Measurements from ENCODE around the gene INSM1. TPM values are rescaled to one million over a fixed set of nuclear protein-coding genes. Genes with fewer than 3 reads are reported as not detected.

Gene INSM1
- total and polyA plus RNA-seq, 8 donors: 0.41 to 2.0 (median 0.69) TPM; not detected in 2

GRCh38 chr20:20371681-20372080 is 3.8 kb downstream of the INSM1 start:
- TF ChIP-seq CTCF (IDR thresholded peaks at IDR 0.05): no peak
- no peak overlapping the region for H3K4me3 ChIP-seq
- H3K4me1 ChIP-seq: peaks cover 0 to 30% of the 10 kb centered on the region in 2 donors
- H3K36me3 ChIP-seq: no peaks in the 10 kb centered on the region
- no peak overlapping the region for H3K27ac ChIP-seq
- H3K27me3 ChIP-seq: peaks cover 64 to 100% of the 10 kb centered on the region in 2 donors
- DNase-seq (no peak), ATAC-seq (no peak)
- intact Hi-C loops (cut with DNase I): no loop called here
- no peaks in the 10 kb centered on the region for H3K9me3 ChIP-seq

GRCh38 chr20:20373091-20373571 is 5.2 kb downstream of the INSM1 start:
- intact Hi-C loops (cut with DNase I): no loop called here
- ATAC-seq: no peak
- no peak overlapping the region for H3K4me3 ChIP-seq
- H3K9me3 ChIP-seq: no peaks in the 10 kb centered on the region
- TF ChIP-seq CTCF (IDR thresholded peaks at IDR 0.05): no peak
- peaks cover 49 to 89% of the 10 kb centered on the region in 2 donors for H3K27me3 ChIP-seq
- no peak overlapping the region for H3K27ac ChIP-seq
- no peak for DNase-seq
- peaks cover 0 to 17% of the 10 kb centered on the region in 2 donors for H3K4me1 ChIP-seq
- H3K36me3 ChIP-seq: no peaks in the 10 kb centered on the region

- no peak overlapping the region for H3K27ac ChIP-seq
- ATAC-seq: no peak
- H3K9me3 ChIP-seq: peaks cover 0 to 2% of the 10 kb centered on the region in 2 donors
- no peaks in the 10 kb centered on the region for H3K36me3 ChIP-seq
- H3K4me1 ChIP-seq: no peaks in the 10 kb centered on the region
- DNase-seq: no peak
- intact Hi-C loops (cut with DNase I): no loop called here
- no peak overlapping the region for H3K4me3 ChIP-seq
- peaks cover 24 to 61% of the 10 kb centered on the region in 2 donors for H3K27me3 ChIP-seq
- no peak for TF ChIP-seq CTCF (IDR thresholded peaks at IDR 0.05)
These were observed 8.0 kb downstream of the INSM1 start for GRCh38 chr20:20375862-20376261.

- H3K36me3 ChIP-seq: peaks cover 0 to 23% of the 10 kb centered on the region in 2 donors
- H3K4me3 ChIP-seq: no peak overlapping the region
- DNase-seq: no peak
- no peak overlapping the region for H3K27ac ChIP-seq
- no peaks in the 10 kb centered on the region for H3K4me1 ChIP-seq
- no peaks in the 10 kb centered on the region for H3K9me3 ChIP-seq
- intact Hi-C loops (cut with DNase I): no loop called here
- TF ChIP-seq CTCF (IDR thresholded peaks at IDR 0.05): no peak
- no peaks in the 10 kb centered on the region for H3K27me3 ChIP-seq
- ATAC-seq: no peak
These were observed 18.3 kb downstream of the INSM1 start for GRCh38 chr20:20386192-20386591.

GRCh38 chr20:20390393-20390792 is 22.5 kb downstream of the INSM1 start:
- TF ChIP-seq CTCF (IDR thresholded peaks at IDR 0.05): no peak
- no peak overlapping the region for H3K27ac ChIP-seq
- ATAC-seq (no peak), DNase-seq (no peak)
- H3K36me3 ChIP-seq: peaks cover 0 to 65% of the 10 kb centered on the region in 2 donors
- peaks cover 0 to 10% of the 10 kb centered on the region in 2 donors for H3K4me1 ChIP-seq
- intact Hi-C loops (cut with DNase I): no loop called here
- H3K9me3 ChIP-seq: no peaks in the 10 kb centered on the region
- H3K4me3 ChIP-seq: no peak overlapping the region
- no peaks in the 10 kb centered on the region for H3K27me3 ChIP-seq
